Heart right ventricle (tissue), 16 donors: ENCODE data around the gene GATA6. TPM values are rescaled to one million over a fixed set of nuclear protein-coding genes. Genes with fewer than 3 reads are reported as not detected.
A peak's percentile ranks its signal among the peaks of the same experiment; 100 is the strongest.

Source experiments
- ATAC-seq, 8 donors: fragments of 200-7000 bp; cut with Tn5 transposase; one replicate each; pipeline ENCODE4 v1.9.1; 2020; ENCODE audit warnings: mild to moderate bottlenecking in 8 of 8, moderate library complexity in 8 of 8, moderate number of reproducible peaks in 1 of 8
- DNase-seq, 2 donors: peaks; one replicate each; pipeline ENCODE4 v3.0.0-alpha.2; 2020
- H3K27ac ChIP-seq, 10 donors: fragments of 200-600 bp; sonication (generic) in 2 of 10; one replicate each; pipeline versions ENCODE4 v1.5.0 to v1.8.0; 2020 to 2022; ENCODE audit warnings: mild to moderate bottlenecking in 3 of 10
- H3K27me3 ChIP-seq, 7 donors: fragments of 200-600 bp; one replicate each; pipeline ENCODE4 v1.8.0; 2021 to 2022; ENCODE audit warnings: mild to moderate bottlenecking in 2 of 7
- H3K36me3 ChIP-seq, 9 donors: fragments of 200-600 bp; sonication (generic) in 1 of 9; one replicate each; pipeline versions ENCODE4 v1.5.0 to v1.8.0; 2020 to 2022; ENCODE audit warnings: mild to moderate bottlenecking in 2 of 9
- H3K4me1 ChIP-seq, 9 donors: fragments of 200-600 bp; sonication (generic) in 1 of 9; one replicate each; pipeline versions ENCODE4 v1.5.0 to v1.8.0; 2020 to 2022; ENCODE audit warnings: mild to moderate bottlenecking in 4 of 9
- H3K4me3 ChIP-seq, 10 donors: fragments of 200-600 bp; sonication (generic) in 2 of 10; one replicate each; pipeline versions ENCODE4 v1.5.0 to v1.8.0; 2020 to 2022; ENCODE audit warnings: mild to moderate bottlenecking in 7 of 10, moderate library complexity in 2 of 10
- H3K9me3 ChIP-seq, 11 donors: fragments of 200-600 bp in 10 of 11; sonication (generic) in 2 of 11; one replicate each; pipeline versions ENCODE4 v1.5.0 to v1.8.0; 2013 to 2022; ENCODE audit warnings: mild to moderate bottlenecking in 2 of 11, control low read depth in 1 of 11, moderate library complexity in 1 of 11
- WGBS, 2 donors: extraction: QIAGEN DNeasy Blood & Tissue Kit; methylation state at CpG; one replicate each; pipeline ENCODE4 v1.1.7; 2013; ENCODE audit warnings: inconsistent platforms in 1 of 2; 5-methylcytosine and 5-hydroxymethylcytosine counted together
- intact Hi-C, 10 donors: fragments of 100-400 bp; cut with DNase I; formaldehyde crosslinking; loops; one replicate each; pipeline versions ENCODE4 v1.11.1 to v1.14.2; 2022
- polyA plus RNA-seq, 2 donors: library from polyadenylated mRNA; stranded (reverse); fragments of 200-250 nt; gene quantifications; one replicate each; pipeline ENCODE4 v1.2.3, GENCODE V29; 2013
- total RNA-seq, 10 donors: library from RNA; stranded (reverse); fragmentation: NEBNext Ultra II Directional in 3 of 10; extraction: Animal tissue kit (Norgen Biotek cat#: 25700) in 3 of 10; gene quantifications; one replicate each; pipeline versions ENCODE4 v1.2.1 to v1.2.4, GENCODE V29; 2021 to 2023
- TF ChIP-seq, protein P1 (sequence below), 9 donors: fragments of 200-600 bp; sonication (generic) in 2 of 9; IDR thresholded peaks; one replicate each; pipeline versions ENCODE4 v1.5.0 to v1.8.0; 2021 to 2022; ENCODE audit warnings: antibody characterized with exemption in 9 of 9, mild to moderate bottlenecking in 5 of 9, moderate library complexity in 1 of 9
- donor health status: Arrhythmogenic right ventricular cardiomyopathy.
- donor health status: ischemic (EF 13 %, LVEDD 7.1; RV severe dilation, severe dysfunction).
- donor health status: healthy with polysubstance abuse.
- donor health status: DM: no; HTN: yes; CAD: no.
- donor health status: DM: no; HTN: no; CAD: no.
- donor health status: ischemic (EF 25% LVEDD 6.9; RV normal size, moderate dysfunction).
- donor health status: ischemic (EF 25% LVEDD 5.7; RV mildly dilated, moderate dysfunction).
- donor health status: healthy.
- donor health status: DM: yes; HTN: yes; CAD: no.
- donor health status: Ischemic cardiomyopathy.
- donor health status: ischemic (EF 35%, LVEDD 5.7; RV mildly dilated, moderate dysfunction).
- donor health status: nonischemic (EF 11% LVEDD 7.7; RV severe dilation, severe dysfunction).
- donor health status: DM: yes; HTN: yes; CAD: no.
- donor health status: PGD.
- donor health status: ischemic (EF 29% LVEDD 5.4; RV normal size, mild dysfunction).
- donor health status: nonischemic (EF 23%, LVEDD 6.1; RV moderate dilation, normal function).

The GATA6 gene
- total and polyA plus RNA-seq, 12 donors, result 36.7 to 99.5 (median 69.0) TPM

DNA sequence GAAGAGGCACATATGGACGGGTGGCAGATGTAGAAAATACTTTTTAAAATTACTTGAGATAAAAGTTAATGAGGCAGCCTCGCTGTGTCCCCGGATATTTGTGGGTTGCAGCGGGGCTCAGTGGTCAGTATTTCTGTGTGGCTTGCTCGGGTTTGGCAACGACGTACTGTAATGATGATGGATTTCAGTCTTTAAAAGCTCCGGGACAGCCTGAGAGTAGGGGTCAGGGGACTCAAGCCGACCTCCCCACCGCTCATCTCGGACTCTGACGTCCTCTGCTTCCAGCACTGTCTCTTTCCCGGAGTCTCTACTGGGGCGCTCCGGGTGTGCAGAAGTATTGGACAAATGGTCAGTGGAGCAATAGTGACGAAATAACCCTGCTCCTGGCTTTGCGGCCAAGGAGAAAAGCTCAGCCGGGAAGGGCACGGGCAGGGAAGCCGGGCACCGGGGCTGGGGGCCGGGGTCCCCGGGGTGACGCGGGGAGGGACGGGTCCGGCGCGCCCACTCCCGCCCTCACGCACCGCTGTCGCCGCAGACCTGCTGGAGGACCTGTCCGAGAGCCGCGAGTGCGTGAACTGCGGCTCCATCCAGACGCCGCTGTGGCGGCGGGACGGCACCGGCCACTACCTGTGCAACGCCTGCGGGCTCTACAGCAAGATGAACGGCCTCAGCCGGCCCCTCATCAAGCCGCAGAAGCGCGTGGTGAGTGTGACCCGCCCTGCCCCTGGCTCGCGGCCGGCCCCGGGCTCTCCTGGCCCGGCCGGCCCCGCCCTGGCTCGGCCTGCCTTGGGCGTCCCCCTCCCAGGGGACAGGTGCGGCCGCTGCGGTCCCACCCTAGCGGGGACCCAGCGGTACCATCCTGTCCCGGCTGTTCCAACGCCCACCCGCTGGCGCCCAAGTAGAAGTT lies 7.3 kb downstream of the GATA6 start:
- H3K4me1 ChIP-seq, result peaks cover 4 to 54% (median 19%) of the 10 kb centered on the region in 9 donors
- peaks cover 0 to 64% (median 29%) of the 10 kb centered on the region in 9 donors for H3K36me3 ChIP-seq
- TF ChIP-seq, protein P1, sequence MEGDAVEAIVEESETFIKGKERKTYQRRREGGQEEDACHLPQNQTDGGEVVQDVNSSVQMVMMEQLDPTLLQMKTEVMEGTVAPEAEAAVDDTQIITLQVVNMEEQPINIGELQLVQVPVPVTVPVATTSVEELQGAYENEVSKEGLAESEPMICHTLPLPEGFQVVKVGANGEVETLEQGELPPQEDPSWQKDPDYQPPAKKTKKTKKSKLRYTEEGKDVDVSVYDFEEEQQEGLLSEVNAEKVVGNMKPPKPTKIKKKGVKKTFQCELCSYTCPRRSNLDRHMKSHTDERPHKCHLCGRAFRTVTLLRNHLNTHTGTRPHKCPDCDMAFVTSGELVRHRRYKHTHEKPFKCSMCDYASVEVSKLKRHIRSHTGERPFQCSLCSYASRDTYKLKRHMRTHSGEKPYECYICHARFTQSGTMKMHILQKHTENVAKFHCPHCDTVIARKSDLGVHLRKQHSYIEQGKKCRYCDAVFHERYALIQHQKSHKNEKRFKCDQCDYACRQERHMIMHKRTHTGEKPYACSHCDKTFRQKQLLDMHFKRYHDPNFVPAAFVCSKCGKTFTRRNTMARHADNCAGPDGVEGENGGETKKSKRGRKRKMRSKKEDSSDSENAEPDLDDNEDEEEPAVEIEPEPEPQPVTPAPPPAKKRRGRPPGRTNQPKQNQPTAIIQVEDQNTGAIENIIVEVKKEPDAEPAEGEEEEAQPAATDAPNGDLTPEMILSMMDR (IDR thresholded peaks at IDR 0.05), result no peak
- peaks cover 0 to 86% (median 0%) of the 10 kb centered on the region in 7 donors for H3K27me3 ChIP-seq
- H3K4me3 ChIP-seq, result peak overlapping the region; percentile 36 to 97 (median 85)
- DNase-seq (peak in 1 of 2 donors; percentile 43), ATAC-seq (peak in 7 of 8 donors; percentile 7 to 65 (median 44))
- intact Hi-C loops, result loop anchor here in 4 of 10 donors (2.0 to 10.0 kb wide), 5 partner anchors 90 to 528 kb away; no protein-coding TSS in a partner anchor
- peak overlapping the region; percentile 80 to 100 (median 97) for H3K27ac ChIP-seq
- H3K9me3 ChIP-seq, result no peaks in the 10 kb centered on the region
- 16 to 33% methylated on average over 61 to 71 of the region's 71 CpGs for WGBS, 2 donors

DNA sequence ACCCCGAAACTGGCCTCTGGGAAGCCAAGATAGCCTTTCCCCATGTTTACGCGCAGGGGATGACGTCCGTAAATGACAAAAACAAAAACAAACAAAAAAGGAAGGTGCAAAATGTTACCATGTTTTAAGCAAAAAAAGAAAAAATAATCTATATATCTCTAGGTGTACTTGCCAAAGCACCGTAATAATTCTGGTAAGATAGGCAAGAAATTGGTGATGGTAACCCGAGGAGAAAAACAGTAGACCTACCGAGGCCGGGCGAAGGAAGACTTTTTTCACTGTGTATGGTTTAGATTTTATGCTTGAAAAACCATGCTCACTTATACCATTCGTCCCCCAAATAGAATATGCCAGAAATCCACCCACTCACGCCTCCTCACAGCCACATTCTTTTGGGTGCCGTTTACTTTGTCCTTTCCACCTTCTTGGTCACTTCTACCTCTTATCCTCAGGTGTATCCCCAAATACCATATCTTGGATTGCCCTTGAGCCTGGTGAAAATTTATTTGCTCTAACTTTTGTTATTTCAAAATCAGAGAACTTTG lies 8.0 kb downstream of the GATA6 start:
- H3K27ac ChIP-seq, result peak overlapping the region; percentile 80 to 100 (median 97)
- no peak for ATAC-seq
- H3K4me1 ChIP-seq, result peaks cover 5 to 57% (median 27%) of the 10 kb centered on the region in 9 donors
- intact Hi-C loops, result loop anchor here in 4 of 10 donors (2.0 to 10.0 kb wide), 5 partner anchors 89 to 527 kb away; no protein-coding TSS in a partner anchor
- peak overlapping the region in 9 of 10 donors; percentile 71 to 97 (median 93) for H3K4me3 ChIP-seq
- no peaks in the 10 kb centered on the region for H3K9me3 ChIP-seq
- peaks cover 0 to 66% (median 32%) of the 10 kb centered on the region in 9 donors for H3K36me3 ChIP-seq
- no peak for DNase-seq
- 23 to 53% methylated on average over 13 of the region's 13 CpGs for WGBS, 2 donors
- TF ChIP-seq, protein P1 (IDR thresholded peaks at IDR 0.05), result no peak
- H3K27me3 ChIP-seq, result peaks cover 0 to 80% (median 0%) of the 10 kb centered on the region in 7 donors

DNA sequence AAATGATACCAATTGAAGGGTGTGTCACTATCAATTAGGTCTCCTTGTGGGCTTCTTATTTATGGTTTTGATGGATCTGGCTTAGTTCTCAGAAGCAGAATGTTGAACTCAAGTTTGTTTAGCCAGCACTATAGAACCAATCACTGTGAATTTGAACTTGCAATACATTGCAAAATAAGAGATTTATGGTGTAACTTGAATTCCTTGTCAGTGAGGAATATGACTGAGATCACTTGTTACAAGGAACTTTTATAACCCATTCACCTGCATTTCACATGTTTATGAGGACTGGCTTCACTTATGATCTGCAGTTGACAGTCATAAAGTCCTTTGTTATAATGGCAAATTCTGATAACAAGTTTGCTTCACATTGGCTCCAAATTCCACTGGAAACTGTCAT lies 9.8 kb downstream of the GATA6 start:
- Histone ChIP-seq H3K36me3 (peaks cover 0 to 70% (median 35%) of the 10 kb centered on the region in 9 donors), H3K27me3 (peaks cover 0 to 62% (median 0%) of the 10 kb centered on the region in 7 donors)

More for the DNA sequence above, 9.8 kb downstream of the GATA6 start:
- intact Hi-C loops, result loop anchor here in 4 of 10 donors (5.0 to 10.0 kb wide), 4 partner anchors 88 to 526 kb away; no protein-coding TSS in a partner anchor
- DNase-seq (no peak), ATAC-seq (no peak)
- H3K4me1 ChIP-seq, result peaks cover 5 to 66% (median 42%) of the 10 kb centered on the region in 9 donors
- peak overlapping the region in 7 of 10 donors; percentile 73 to 97 (median 93) for H3K4me3 ChIP-seq
- H3K27ac ChIP-seq, result peak overlapping the region; percentile 80 to 100 (median 97)
- H3K9me3 ChIP-seq, result no peaks in the 10 kb centered on the region
- TF ChIP-seq, protein P1 (IDR thresholded peaks at IDR 0.05), result no peak
